Measurements from ENCODE around the gene PCDHB2.

GRCh38 chr5:141135718-141136266 is 41.4 kb downstream of the PCDHB2 start:
- TF ChIP-seq TCF12 (IDR thresholded peaks at IDR 0.05; ENCODE audit: low read depth, low read length): no peak
- TF ChIP-seq CTCF (IDR thresholded peaks at IDR 0.05; ENCODE audit: control extremely low read depth in 1 of 3, insufficient read depth in 1 of 3, low read depth in 1 of 3, low read length in 3 of 3): no peak
- no peak for TF ChIP-seq POU5F1 (IDR thresholded peaks at IDR 0.05; ENCODE audit: low read depth, low read length)
- TF ChIP-seq SP1 (IDR thresholded peaks at IDR 0.05; ENCODE audit: low read depth, low read length): no peak
- TF ChIP-seq ATF3 (IDR thresholded peaks at IDR 0.05; ENCODE audit: insufficient read depth, low read depth, low read length): no peak
- no peak for TF ChIP-seq EZH2 (IDR thresholded peaks at IDR 0.05; ENCODE audit: low read depth, low read length, severe bottlenecking)
- no peak for TF ChIP-seq RBBP5 (IDR thresholded peaks at IDR 0.05; ENCODE audit: borderline replicate concordance, low read depth, low read length)
- TF ChIP-seq EP300 (IDR thresholded peaks at IDR 0.05; ENCODE audit: borderline replicate concordance in 1 of 2, low read depth in 2 of 2, low read length in 2 of 2): no peak
- no peak for TF ChIP-seq SIN3A (conservative IDR thresholded peaks at IDR 0.05 in 1 of 2, IDR thresholded peaks at IDR 0.05 in 1 of 2; ENCODE audit: low read depth in 1 of 2, low read length in 2 of 2)
- no peak for TF ChIP-seq POLR2A (IDR thresholded peaks at IDR 0.05; ENCODE audit: control extremely low read depth in 1 of 2, low read depth in 2 of 2, low read length in 2 of 2)
- TF ChIP-seq NANOG (IDR thresholded peaks at IDR 0.05; ENCODE audit: insufficient read depth, low read depth, low read length, poor library complexity, severe bottlenecking): no peak
- no peak for TF ChIP-seq CBX5 (IDR thresholded peaks at IDR 0.05; ENCODE audit: low read depth, low read length)
- TF ChIP-seq TAF1 (IDR thresholded peaks at IDR 0.05; ENCODE audit: low read depth, low read length): no peak
